Astrocyte (in vitro differentiated cells and primary cell): ENCODE results near the gene FER1L5. TPM values are rescaled to one million over a fixed set of nuclear protein-coding genes. Genes with fewer than 3 reads are reported as not detected.

Source experiments
- DNase-seq: peaks from one replicate; pipeline ENCODE4 v3.0.0-alpha.2; 2010; ENCODE audit warnings: low read depth
- FAIRE-seq: peaks from 2 replicates; lab custom pipeline; 2011; peaks lifted over from hg19 to GRCh38; lab: Jason Lieb, UNC
- H2AFZ ChIP-seq: 2 replicates; pipeline ENCODE4 v1.6.0; 2012; ENCODE audit warnings: low read depth, low read length, inconsistent platforms
- H3K27ac ChIP-seq: 2 replicates; pipeline ENCODE4 v1.5.1; 2011; ENCODE audit warnings: low read depth, low read length, inconsistent platforms
- H3K27me3 ChIP-seq: 2 replicates; pipeline ENCODE4 v1.6.0; 2011; ENCODE audit warnings: low read length, inconsistent platforms; ENCODE audit not compliant: insufficient read depth
- H3K36me3 ChIP-seq: 2 replicates; pipeline ENCODE4 v1.5.1; 2011; ENCODE audit warnings: low read length, inconsistent platforms; ENCODE audit not compliant: insufficient read depth
- H3K4me1 ChIP-seq: 2 replicates; pipeline ENCODE4 v1.5.1; 2011; ENCODE audit warnings: low read length, inconsistent platforms; ENCODE audit not compliant: insufficient read depth
- H3K4me2 ChIP-seq: 2 replicates; pipeline ENCODE4 v1.6.0; 2012; ENCODE audit warnings: low read length, inconsistent platforms
- H3K4me3 ChIP-seq: 2 replicates; pipeline ENCODE4 v1.5.1; 2011; ENCODE audit warnings: low read depth, mild to moderate bottlenecking, low read length, inconsistent platforms; ENCODE audit not compliant: insufficient read depth
- H3K79me2 ChIP-seq: 2 replicates; pipeline ENCODE4 v1.6.0; 2012; ENCODE audit warnings: mild to moderate bottlenecking, low read length, inconsistent platforms; ENCODE audit not compliant: insufficient read depth
- H3K9ac ChIP-seq: 2 replicates; pipeline ENCODE4 v1.6.0; 2012; ENCODE audit warnings: mild to moderate bottlenecking, low read length, inconsistent platforms
- H3K9me3 ChIP-seq: 2 replicates; pipeline ENCODE4 v1.5.1; 2012; ENCODE audit warnings: low read depth, mild to moderate bottlenecking, low read length, inconsistent platforms; ENCODE audit not compliant: insufficient read depth
- H4K20me1 ChIP-seq: 2 replicates; pipeline ENCODE4 v1.6.0; 2012; ENCODE audit warnings: low read length, inconsistent platforms; ENCODE audit not compliant: insufficient read depth
- H3K27ac Mint-ChIP-seq: one replicate; pipeline ENCODE4 v1.8.0; 2021; ENCODE audit warnings: mild to moderate bottlenecking, mixed read lengths; ENCODE audit not compliant: unreplicated experiment
- H3K27me3 Mint-ChIP-seq: one replicate; pipeline ENCODE4 v1.8.0; 2021; ENCODE audit warnings: low read depth, mixed read lengths; ENCODE audit not compliant: unreplicated experiment
- H3K36me3 Mint-ChIP-seq: one replicate; pipeline ENCODE4 v1.8.0; 2021; ENCODE audit warnings: low read depth, mixed read lengths; ENCODE audit not compliant: unreplicated experiment
- H3K4me1 Mint-ChIP-seq: one replicate; pipeline ENCODE4 v1.8.0; 2021; ENCODE audit warnings: low read depth, mixed read lengths; ENCODE audit not compliant: unreplicated experiment
- H3K4me3 Mint-ChIP-seq: one replicate; pipeline ENCODE4 v1.8.0; 2021; ENCODE audit warnings: mild to moderate bottlenecking, moderate library complexity, mixed read lengths; ENCODE audit not compliant: unreplicated experiment
- H3K9me3 Mint-ChIP-seq: one replicate; pipeline ENCODE4 v1.8.0; 2021; ENCODE audit warnings: mild to moderate bottlenecking, mixed read lengths; ENCODE audit not compliant: unreplicated experiment
- EZH2 ChIP-seq: IDR thresholded peaks from 2 replicates; pipeline ENCODE4 v1.6.1; 2012; ENCODE audit warnings: mild to moderate bottlenecking, low read length, inconsistent platforms; ENCODE audit not compliant: insufficient read depth
- total RNA-seq: library from RNA; stranded (reverse); gene quantifications from 2 replicates; pipeline ENCODE4 v1.2.1, GENCODE V29; 2021
- TF ChIP-seq, protein P1 (sequence below): IDR thresholded peaks from 2 replicates; pipeline ENCODE4 v1.5.1; 2011; ENCODE audit warnings: low read depth, mild to moderate bottlenecking, inconsistent platforms, low read length, moderate library complexity; ENCODE audit not compliant: insufficient read depth

FER1L5 gene
- total RNA-seq, 1 donor from 2014 or later = 0.16 TPM

GRCh38 chr2:96656540-96656939 is 14.0 kb downstream of the FER1L5 start:
- Histone ChIP-seq H3K4me1 (no peaks in the 10 kb centered on the region), H3K9me3 (no peaks in the 10 kb centered on the region), H3K4me2 (no peak overlapping the region), H3K4me3 (no peak overlapping the region), H2AFZ (no peak overlapping the region), H3K79me2 (no peaks in the 10 kb centered on the region), H3K36me3 (no peaks in the 10 kb centered on the region), H3K9ac (no peak overlapping the region), H4K20me1 (no peaks in the 10 kb centered on the region), H3K27me3 (no peaks in the 10 kb centered on the region), H3K27ac (no peak overlapping the region)
- no peak for TF ChIP-seq EZH2
- no peak overlapping the region for H3K4me3 Mint-ChIP-seq
- no peaks in the 10 kb centered on the region for H3K9me3 Mint-ChIP-seq
- no peak overlapping the region for H3K27ac Mint-ChIP-seq
- peaks cover 6% of the 10 kb centered on the region for H3K27me3 Mint-ChIP-seq
- FAIRE-seq (no peak), DNase-seq (no peak)
- H3K36me3 Mint-ChIP-seq = no peaks in the 10 kb centered on the region
- no peaks in the 10 kb centered on the region for H3K4me1 Mint-ChIP-seq

- TF ChIP-seq EZH2 = no peak
- TF ChIP-seq, protein P1, sequence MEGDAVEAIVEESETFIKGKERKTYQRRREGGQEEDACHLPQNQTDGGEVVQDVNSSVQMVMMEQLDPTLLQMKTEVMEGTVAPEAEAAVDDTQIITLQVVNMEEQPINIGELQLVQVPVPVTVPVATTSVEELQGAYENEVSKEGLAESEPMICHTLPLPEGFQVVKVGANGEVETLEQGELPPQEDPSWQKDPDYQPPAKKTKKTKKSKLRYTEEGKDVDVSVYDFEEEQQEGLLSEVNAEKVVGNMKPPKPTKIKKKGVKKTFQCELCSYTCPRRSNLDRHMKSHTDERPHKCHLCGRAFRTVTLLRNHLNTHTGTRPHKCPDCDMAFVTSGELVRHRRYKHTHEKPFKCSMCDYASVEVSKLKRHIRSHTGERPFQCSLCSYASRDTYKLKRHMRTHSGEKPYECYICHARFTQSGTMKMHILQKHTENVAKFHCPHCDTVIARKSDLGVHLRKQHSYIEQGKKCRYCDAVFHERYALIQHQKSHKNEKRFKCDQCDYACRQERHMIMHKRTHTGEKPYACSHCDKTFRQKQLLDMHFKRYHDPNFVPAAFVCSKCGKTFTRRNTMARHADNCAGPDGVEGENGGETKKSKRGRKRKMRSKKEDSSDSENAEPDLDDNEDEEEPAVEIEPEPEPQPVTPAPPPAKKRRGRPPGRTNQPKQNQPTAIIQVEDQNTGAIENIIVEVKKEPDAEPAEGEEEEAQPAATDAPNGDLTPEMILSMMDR = no peak
- Mint-ChIP-seq H3K27ac (no peak overlapping the region), H3K27me3 (no peaks in the 10 kb centered on the region), H3K36me3 (no peaks in the 10 kb centered on the region), H3K4me3 (no peak overlapping the region), H3K4me1 (peaks cover 12% of the 10 kb centered on the region), H3K9me3 (peaks cover 4% of the 10 kb centered on the region)
- Histone ChIP-seq H3K4me2 (no peak overlapping the region), H2AFZ (no peak overlapping the region), H4K20me1 (no peaks in the 10 kb centered on the region), H3K79me2 (no peaks in the 10 kb centered on the region), H3K36me3 (no peaks in the 10 kb centered on the region), H3K9ac (no peak overlapping the region), H3K4me3 (no peak overlapping the region), H3K27ac (no peak overlapping the region), H3K27me3 (no peaks in the 10 kb centered on the region), H3K9me3 (no peaks in the 10 kb centered on the region), H3K4me1 (peaks cover 14% of the 10 kb centered on the region)
- DNase-seq (no peak), FAIRE-seq (no peak)
Measured at GRCh38 chr2:96661324-96661723, 18.8 kb downstream of the FER1L5 start.

GRCh38 chr2:96662360-96662759 is 19.8 kb downstream of the FER1L5 start:
- TF ChIP-seq EZH2 = no peak
- TF ChIP-seq, protein P1 = no peak
- H3K27me3 ChIP-seq = no peaks in the 10 kb centered on the region
- Mint-ChIP-seq H3K27ac (no peak overlapping the region), H3K27me3 (no peaks in the 10 kb centered on the region), H3K9me3 (peaks cover 4% of the 10 kb centered on the region), H3K4me3 (no peak overlapping the region), H3K4me1 (peaks cover 12% of the 10 kb centered on the region), H3K36me3 (no peaks in the 10 kb centered on the region)
- no peaks in the 10 kb centered on the region for H3K36me3 ChIP-seq
- DNase-seq (no peak), FAIRE-seq (no peak)
- H3K27ac ChIP-seq = no peak overlapping the region
- no peak overlapping the region for H3K4me2 ChIP-seq
- H3K9me3 ChIP-seq = no peaks in the 10 kb centered on the region
- H3K79me2 ChIP-seq = no peaks in the 10 kb centered on the region
- H3K4me1 ChIP-seq = peaks cover 14% of the 10 kb centered on the region
- H3K9ac ChIP-seq = no peak overlapping the region
- no peak overlapping the region for H3K4me3 ChIP-seq
- no peak overlapping the region for H2AFZ ChIP-seq
- H4K20me1 ChIP-seq = no peaks in the 10 kb centered on the region
